Measurements from ENCODE around the gene HRG. TPM values are rescaled to one million over a fixed set of nuclear protein-coding genes. Genes with fewer than 3 reads are reported as not detected.

Gene HRG
- total and polyA plus RNA-seq, 2 of the 8 experiments (the other 6 are each of a cell fraction or from before 2014, with no cell fraction given) = 0.03 to 0.15 TPM

DNA sequence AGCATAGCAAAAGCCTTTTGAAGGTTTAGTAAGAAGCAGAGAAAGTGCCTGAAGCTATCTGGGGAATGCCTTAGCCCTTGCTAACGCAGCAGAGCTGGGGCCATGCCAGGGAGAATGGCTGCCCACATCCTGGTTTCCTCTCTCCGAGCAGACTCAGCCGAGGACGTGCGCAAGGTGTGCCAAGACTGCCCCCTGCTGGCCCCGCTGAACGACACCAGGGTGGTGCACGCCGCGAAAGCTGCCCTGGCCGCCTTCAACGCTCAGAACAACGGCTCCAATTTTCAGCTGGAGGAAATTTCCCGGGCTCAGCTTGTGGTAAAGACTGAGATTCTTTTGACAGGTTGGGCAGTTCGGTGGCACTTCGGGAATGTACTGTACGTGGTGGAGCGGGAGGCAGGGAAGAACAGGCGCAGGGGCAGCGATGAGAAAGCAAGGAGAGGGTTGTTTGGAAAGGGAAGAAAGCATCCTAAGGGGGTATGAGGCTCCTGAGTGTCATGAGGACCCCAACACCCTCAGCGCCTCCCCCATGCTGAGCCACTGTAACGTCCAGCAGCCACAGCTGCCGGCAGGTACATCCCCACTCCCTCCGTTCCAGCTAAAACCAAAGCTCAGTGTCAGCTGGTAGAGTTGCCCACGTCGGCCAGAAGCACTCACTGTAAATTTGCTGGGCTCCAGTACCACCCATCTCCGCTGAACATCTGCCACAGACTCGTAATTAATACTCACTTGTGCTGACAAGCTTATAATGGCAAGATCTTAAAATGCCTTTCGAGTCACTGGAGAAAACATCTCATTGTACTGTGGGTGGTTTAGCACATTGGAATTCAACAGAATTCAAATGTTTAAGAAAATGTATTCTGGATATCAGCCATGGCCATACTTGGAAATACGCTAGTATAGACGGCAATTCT is 48.5 kb upstream of the HRG start:
- peak; percentile 75 to 87 for DNase-seq (ENCODE audit: low read depth in 1 of 2, low spot score in 2 of 2)
- H3K18ac ChIP-seq (ENCODE audit: extremely low read depth, low read length) = peak overlapping the region; percentile 43; the same call in 1 of the 2 replicates
- no peaks in the 10 kb centered on the region for H3K9me3 ChIP-seq (ENCODE audit: insufficient read depth in 2 of 2, low read depth in 1 of 2, low read length in 1 of 2)
- H4K91ac ChIP-seq (replicated peaks; ENCODE audit: insufficient read length, low read length) = peak overlapping the region; percentile 85
- peaks cover 0 to 7% (median 6%) of the 10 kb centered on the region in 4 experiments; a peak in 6 of 7 replicates for H3K4me1 ChIP-seq (replicated peaks in 1 of 4; ENCODE audit: control insufficient read depth in 3 of 4, insufficient read depth in 4 of 4, low read length in 3 of 4)
- no peak overlapping the region for H4K8ac ChIP-seq (ENCODE audit: extremely low read depth, insufficient read depth, low read length)
- no peaks in the 10 kb centered on the region for H3K79me1 ChIP-seq (ENCODE audit: low read depth, low read length)
- peak overlapping the region; percentile 81 for H2AFZ ChIP-seq (ENCODE audit: low read length)
- H3K27me3 ChIP-seq (replicated peaks in 1 of 4; ENCODE audit: control insufficient read depth in 3 of 4, extremely low read depth in 1 of 4, insufficient read depth in 3 of 4, low read length in 3 of 4) = peaks cover 0 to 2% (median 0%) of the 10 kb centered on the region in 4 experiments; a peak in 1 of 7 replicates
- H2BK20ac ChIP-seq (ENCODE audit: low read length) = peak overlapping the region; percentile 49; the same call in 1 of the 2 replicates
- 49% methylated on average over 31 of the region's 31 CpGs; no CpG with 5 or more reads in 1 of the 2 experiments for WGBS, 2 experiments (ENCODE audit: extremely low coverage in 1 of 2, insufficient coverage in 1 of 2, insufficient read length in 1 of 2, insufficient replicate concordance in 2 of 2, low coverage in 1 of 2, low lambda C conversion rate in 2 of 2, missing lambda C conversion rate in 1 of 2)
- H2BK12ac ChIP-seq (ENCODE audit: low read depth, low read length) = peak overlapping the region; percentile 35; the same call in 1 of the 2 replicates
- H3K4me2 ChIP-seq (ENCODE audit: insufficient read depth in 1 of 2, low read depth in 2 of 2, low read length in 2 of 2) = peak overlapping the region; percentile 0 to 23; a peak in 2 of 4 replicates
- no peaks in the 10 kb centered on the region for H3K36me3 ChIP-seq (ENCODE audit: control insufficient read depth in 2 of 4, insufficient read depth in 4 of 4, low read length in 3 of 4)
- peak overlapping the region in 1 of 4 experiments; percentile 17; a peak in 1 of 8 replicates for H3K4me3 ChIP-seq (ENCODE audit: extremely low read depth in 1 of 4, insufficient read depth in 2 of 4, low read depth in 3 of 4, low read length in 4 of 4)
- H3K27ac ChIP-seq (ENCODE audit: low read depth, low read length) = no peak overlapping the region
- H3K56ac ChIP-seq (replicated peaks; ENCODE audit: insufficient read length, low read depth, low read length) = no peak overlapping the region
- H2AK5ac ChIP-seq (ENCODE audit: low read depth, low read length) = no peak overlapping the region
- H3K79me2 ChIP-seq (ENCODE audit: control insufficient read depth in 1 of 2, insufficient read depth in 2 of 2, low read length in 2 of 2) = no peaks in the 10 kb centered on the region
- peak; percentile 50 for FAIRE-seq
- no peak overlapping the region for H3K9ac ChIP-seq (replicated peaks in 1 of 4; ENCODE audit: extremely low read depth in 1 of 4, low read depth in 3 of 4, low read length in 3 of 4)
- CTCF ChIA-PET (ENCODE audit: partially characterized antibody) = interaction anchor here (0.6 to 12.9 kb wide), 55 partner anchors 8 to 511 kb away, joined by 3 to 333 read pairs (median 4); partner anchors contain the start of genes FETUB, HRG and KNG1
- no peak overlapping the region for H3K4ac ChIP-seq (replicated peaks; ENCODE audit: insufficient read length, low read depth, low read length)
- H2BK5ac ChIP-seq (ENCODE audit: low read depth, low read length) = no peak overlapping the region; the same call in 1 of the 2 replicates
- no peaks in the 10 kb centered on the region for H3K23me2 ChIP-seq (ENCODE audit: low read depth, low read length)
- H2BK15ac ChIP-seq (ENCODE audit: low read length) = no peak overlapping the region
- H4K20me1 ChIP-seq (replicated peaks in 1 of 2; ENCODE audit: control insufficient read depth in 1 of 2, insufficient read depth in 2 of 2, low read length in 2 of 2) = no peaks in the 10 kb centered on the region
- H2BK120ac ChIP-seq (replicated peaks; ENCODE audit: low read depth, low read length) = no peak overlapping the region
- H3K23ac ChIP-seq (ENCODE audit: insufficient read length) = no peak overlapping the region
- H3K14ac ChIP-seq (ENCODE audit: insufficient read length) = no peak overlapping the region
- peak overlapping the region; percentile 49 for H4K5ac ChIP-seq (ENCODE audit: insufficient read length, low read depth, low read length)
- POLR2A ChIA-PET (ENCODE audit: partially characterized antibody) = interaction anchor here (0.6 to 6.2 kb wide), 6 partner anchors 20 to 173 kb away, joined by 3 to 87 read pairs (median 4); partner anchors contain the start of gene EIF4A2
- TF ChIP-seq CEBPB (IDR thresholded peaks at IDR 0.05; ENCODE audit: low read depth, low read length) (no peak), EZH2 (IDR thresholded peaks at IDR 0.05; ENCODE audit: low read depth, low read length, severe bottlenecking) (no peak), HDAC2 (IDR thresholded peaks at IDR 0.05; ENCODE audit: borderline replicate concordance in 1 of 2, low read depth in 2 of 2, low read length in 2 of 2) (no peak), JUND (IDR thresholded peaks at IDR 0.05; ENCODE audit: low read length) (no peak), YY1 (IDR thresholded peaks at IDR 0.05; ENCODE audit: low read depth, low read length) (peak; percentile 91), KDM4A (IDR thresholded peaks at IDR 0.05; ENCODE audit: low read depth, low read length, severe bottlenecking) (no peak), TAF1 (IDR thresholded peaks at IDR 0.05; ENCODE audit: low read depth, low read length) (no peak), TEAD4 (IDR thresholded peaks at IDR 0.05; ENCODE audit: low read depth, low read length) (peak; percentile 40; the same call in 1 of the 2 replicates), RXRA (IDR thresholded peaks at IDR 0.05; ENCODE audit: insufficient read depth, low read depth, low read length) (no peak), SP2 (IDR thresholded peaks at IDR 0.05; ENCODE audit: low read length) (no peak), CBX8 (IDR thresholded peaks at IDR 0.05; ENCODE audit: borderline replicate concordance, low read depth, low read length) (no peak)
